HG02610 (cell line): ENCODE results near the gene VPS33B.
"Not testable (repeated sequence)": the region's sequence is repeated elsewhere in the genome, so short reads cannot be mapped to it uniquely, and the experiment has no call there.

Source experiments
- ATAC-seq: cut with Tn5 transposase; IDR thresholded peaks from one replicate; pipeline ENCODE4 v1.9.1; 2021; ENCODE audit warnings: mild to moderate bottlenecking, moderate library complexity; ENCODE audit not compliant: unreplicated experiment

Gene VPS33B

GRCh38 chr15:91022075-91022831 lies at the start of gene VPS33B:
Gene VPS33B (minus strand): TSS chr15:91022594. CDS start chr15:91022249, 345 bp downstream.
- ATAC-seq: peak; percentile 68

GRCh38 chr15:91072161-91072560 lies 49.8 kb upstream of the VPS33B start:
- no peak for ATAC-seq

GRCh38 chr15:91070872-91071271 lies 48.5 kb upstream of the VPS33B start:
- ATAC-seq: no peak

- no peak for ATAC-seq
Measured at GRCh38 chr15:91068966-91069365, 46.6 kb upstream of the VPS33B start.

- ATAC-seq: no peak
Measured at GRCh38 chr15:91068436-91068835, 46.0 kb upstream of the VPS33B start.

- no peak for ATAC-seq
Measured at GRCh38 chr15:91067036-91067435, 44.6 kb upstream of the VPS33B start.

- ATAC-seq: no peak
Measured at GRCh38 chr15:91065505-91065904, 43.1 kb upstream of the VPS33B start.

GRCh38 chr15:91061997-91062396 lies 39.6 kb upstream of the VPS33B start:
- ATAC-seq: no peak

GRCh38 chr15:91061230-91061629 lies 38.8 kb upstream of the VPS33B start:
- ATAC-seq: no peak

- no peak for ATAC-seq
Measured at GRCh38 chr15:91055548-91056331, 33.3 kb upstream of the VPS33B start.

- ATAC-seq: no peak
Measured at GRCh38 chr15:91054816-91055215, 32.4 kb upstream of the VPS33B start.

GRCh38 chr15:91051248-91051647 lies 28.9 kb upstream of the VPS33B start:
- ATAC-seq: no peak

- ATAC-seq: peak; percentile 36
Measured at GRCh38 chr15:91050128-91050455, 27.7 kb upstream of the VPS33B start.

- ATAC-seq: peak; percentile 75
Measured at GRCh38 chr15:91049378-91050127, 27.2 kb upstream of the VPS33B start.

GRCh38 chr15:91047545-91048199 lies 25.3 kb upstream of the VPS33B start:
- no peak for ATAC-seq

- not testable (repeated sequence) for ATAC-seq
Measured at GRCh38 chr15:91046056-91046455, 23.7 kb upstream of the VPS33B start.

GRCh38 chr15:91045065-91045464 lies 22.7 kb upstream of the VPS33B start:
- ATAC-seq: no peak

- no peak for ATAC-seq
Measured at GRCh38 chr15:91043202-91043874, 20.9 kb upstream of the VPS33B start.

- ATAC-seq: no peak
Measured at GRCh38 chr15:91040856-91041255, 18.5 kb upstream of the VPS33B start.

GRCh38 chr15:91039996-91040395 lies 17.6 kb upstream of the VPS33B start:
- no peak for ATAC-seq
